HL-60 (cell line): ENCODE measurements around the gene RIBC1.

Experiments
- CTCF ChIP-seq: IDR thresholded peaks from one replicate; pipeline ENCODE4 v1.5.1; 2011; ENCODE audit warnings: low read length, control low read depth, inconsistent platforms; ENCODE audit not compliant: insufficient read depth
- POLR2AphosphoS5 ChIP-seq: IDR thresholded peaks from 2 replicates; pipeline ENCODE4 v1.6.1; 2012; ENCODE audit warnings: low read depth

- TF ChIP-seq POLR2AphosphoS5, result no peak
- no peak for TF ChIP-seq CTCF
These were observed 944 bp upstream of the RIBC1 start for GRCh38 chrX:53421772-53422085.
